Uterus (tissue), 2 donors: ENCODE measurements around the gene APLP1.

Experiments
- POLR2A ChIP-seq, 2 donors: fragments of 450-650 bp; IDR thresholded peaks; one replicate each; pipeline ENCODE4 v1.6.1; 2016; ENCODE audit warnings: antibody characterized with exemption in 2 of 2, mild to moderate bottlenecking in 1 of 2, moderate library complexity in 1 of 2
- TF ChIP-seq, protein P1 (sequence below), 4 experiments: fragments of 200-600 bp in 2 of 4; fragments of 450-650 bp in 2 of 4; sonication (generic) in 2 of 4; IDR thresholded peaks; one replicate each; pipeline ENCODE4 v1.5.1; 2016 to 2019; ENCODE audit warnings: antibody characterized with exemption in 4 of 4, mild to moderate bottlenecking in 2 of 4, moderate library complexity in 1 of 4

DNA sequence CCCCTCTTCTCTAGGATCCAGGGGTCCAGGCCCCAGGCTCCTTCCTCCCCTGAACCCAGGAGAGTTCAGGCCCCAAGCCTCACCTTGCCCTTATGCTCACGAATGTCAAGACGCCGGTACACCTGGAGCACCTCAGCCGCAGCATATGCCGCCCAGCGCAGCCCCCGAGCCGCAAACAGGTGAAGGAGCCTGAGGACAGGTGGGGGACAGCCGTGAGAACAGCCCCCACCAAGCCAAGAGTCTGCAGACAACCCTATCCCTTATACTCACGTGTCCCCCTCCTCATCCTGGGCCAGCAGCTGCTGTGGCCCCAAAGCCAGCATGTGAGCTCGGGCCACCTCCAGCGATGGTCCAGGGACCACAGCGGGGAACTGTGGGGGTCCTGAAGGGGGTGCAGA is 28.3 kb downstream of the APLP1 start:
- TF ChIP-seq, protein P1, sequence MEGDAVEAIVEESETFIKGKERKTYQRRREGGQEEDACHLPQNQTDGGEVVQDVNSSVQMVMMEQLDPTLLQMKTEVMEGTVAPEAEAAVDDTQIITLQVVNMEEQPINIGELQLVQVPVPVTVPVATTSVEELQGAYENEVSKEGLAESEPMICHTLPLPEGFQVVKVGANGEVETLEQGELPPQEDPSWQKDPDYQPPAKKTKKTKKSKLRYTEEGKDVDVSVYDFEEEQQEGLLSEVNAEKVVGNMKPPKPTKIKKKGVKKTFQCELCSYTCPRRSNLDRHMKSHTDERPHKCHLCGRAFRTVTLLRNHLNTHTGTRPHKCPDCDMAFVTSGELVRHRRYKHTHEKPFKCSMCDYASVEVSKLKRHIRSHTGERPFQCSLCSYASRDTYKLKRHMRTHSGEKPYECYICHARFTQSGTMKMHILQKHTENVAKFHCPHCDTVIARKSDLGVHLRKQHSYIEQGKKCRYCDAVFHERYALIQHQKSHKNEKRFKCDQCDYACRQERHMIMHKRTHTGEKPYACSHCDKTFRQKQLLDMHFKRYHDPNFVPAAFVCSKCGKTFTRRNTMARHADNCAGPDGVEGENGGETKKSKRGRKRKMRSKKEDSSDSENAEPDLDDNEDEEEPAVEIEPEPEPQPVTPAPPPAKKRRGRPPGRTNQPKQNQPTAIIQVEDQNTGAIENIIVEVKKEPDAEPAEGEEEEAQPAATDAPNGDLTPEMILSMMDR (IDR thresholded peaks at IDR 0.05), result no peak
- TF ChIP-seq POLR2A (IDR thresholded peaks at IDR 0.05), result no peak
